Stimulated activated CD8-positive, alpha-beta memory T cell treated with anti-CD3 and anti-CD28 coated beads, Interleukin-4, amount 100 ng/mL, for 4 hours (primary cell): ENCODE measurements around the gene LMTK3.
"Not testable (repeated sequence)": the region's sequence is repeated elsewhere in the genome, so short reads cannot be mapped to it uniquely, and the experiment has no call there.

Experiments used
- DNase-seq, 2 donors: peaks; one replicate each; pipeline ENCODE4 v3.0.0-alpha.2; 2020; ENCODE audit warnings: low read depth in 2 of 2, low spot score in 1 of 2

Gene LMTK3

GRCh38 chr19:48490981-48491792 is 20.4 kb downstream of the LMTK3 start:
- peak in 1 of 2 donors; percentile 52 for DNase-seq

- peak; percentile 46 to 69 for DNase-seq
These were observed 21.9 kb downstream of the LMTK3 start for GRCh38 chr19:48489608-48490216.

GRCh38 chr19:48488478-48488877 is 23.2 kb downstream of the LMTK3 start:
- not testable (repeated sequence) for DNase-seq

GRCh38 chr19:48487948-48488347 is 23.7 kb downstream of the LMTK3 start:
- no peak for DNase-seq

GRCh38 chr19:48487544-48487943 is 24.1 kb downstream of the LMTK3 start:
- no peak for DNase-seq

- not testable (repeated sequence) for DNase-seq
These were observed 24.9 kb downstream of the LMTK3 start for GRCh38 chr19:48486706-48487105.

GRCh38 chr19:48484931-48485612 is 26.6 kb downstream of the LMTK3 start:
- no peak for DNase-seq

GRCh38 chr19:48484247-48484893 is 27.3 kb downstream of the LMTK3 start:
- no peak for DNase-seq

GRCh38 chr19:48483301-48483700 is 28.3 kb downstream of the LMTK3 start:
- no peak for DNase-seq

GRCh38 chr19:48481846-48482639 is 29.6 kb downstream of the LMTK3 start:
- DNase-seq: no peak

- no peak for DNase-seq
These were observed 30.8 kb downstream of the LMTK3 start for GRCh38 chr19:48480558-48481500.

GRCh38 chr19:48480183-48480557 is 31.5 kb downstream of the LMTK3 start:
- no peak for DNase-seq

GRCh38 chr19:48479686-48480085 is 31.9 kb downstream of the LMTK3 start:
- no peak for DNase-seq

GRCh38 chr19:48478339-48479256 is 33.0 kb downstream of the LMTK3 start:
- no peak for DNase-seq

GRCh38 chr19:48477698-48478338 is 33.8 kb downstream of the LMTK3 start:
- DNase-seq: no peak

- DNase-seq: no peak
These were observed 34.5 kb downstream of the LMTK3 start for GRCh38 chr19:48477067-48477685.

- DNase-seq: no peak
These were observed 35.5 kb downstream of the LMTK3 start for GRCh38 chr19:48476176-48476575.
